Activated CD4-positive, alpha-beta T cell treated with anti-CD3 and anti-CD28 coated beads, Interleukin-2, amount 50 U/mL, for 24 hours (primary cell): ENCODE data around the gene GTF2H3.

Experiments
- DNase-seq, 2 donors: peaks; one replicate each; pipeline ENCODE4 v3.0.0-alpha.2; 2020; ENCODE audit warnings: low read depth in 1 of 2, low spot score in 1 of 2

GTF2H3 gene

DNA sequence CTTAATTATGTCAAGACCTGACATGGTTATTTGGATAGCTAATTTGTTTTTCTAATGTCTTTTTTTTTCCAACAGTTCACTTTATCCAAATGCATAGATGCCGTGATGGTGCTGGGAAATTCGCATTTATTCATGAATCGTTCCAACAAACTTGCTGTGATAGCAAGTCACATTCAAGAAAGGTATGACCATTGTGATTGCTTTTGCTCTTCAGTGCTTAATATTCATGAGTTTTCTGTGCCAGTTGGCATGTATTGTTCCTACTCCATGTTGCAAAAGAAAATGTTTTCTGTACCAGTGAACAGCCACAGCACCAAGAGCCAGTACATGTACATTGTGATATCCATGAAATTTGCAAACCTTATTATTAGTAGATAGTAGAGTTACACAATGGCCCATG is 11.8 kb downstream of the GTF2H3 start:
- no peak for DNase-seq

DNA sequence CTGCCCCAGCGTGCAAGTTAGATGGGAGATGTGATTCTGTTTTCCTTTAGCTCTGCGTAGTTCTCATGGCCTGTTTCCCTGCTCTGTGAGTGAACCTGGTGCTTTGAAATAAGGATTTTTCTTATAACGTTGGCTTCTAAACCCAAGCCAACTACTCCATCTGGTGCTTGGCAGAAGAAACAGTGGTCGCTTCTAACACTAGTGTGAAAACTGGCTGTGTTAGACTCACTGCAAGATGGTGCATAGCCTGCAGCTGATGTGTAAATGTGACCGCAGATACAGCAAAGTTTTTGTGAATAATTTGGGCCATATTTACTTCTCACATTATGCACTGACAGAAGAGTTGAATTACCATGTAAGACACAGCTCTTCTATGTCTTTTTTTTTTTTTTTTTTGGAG is 12.2 kb downstream of the GTF2H3 start:
- DNase-seq, result no peak

DNA sequence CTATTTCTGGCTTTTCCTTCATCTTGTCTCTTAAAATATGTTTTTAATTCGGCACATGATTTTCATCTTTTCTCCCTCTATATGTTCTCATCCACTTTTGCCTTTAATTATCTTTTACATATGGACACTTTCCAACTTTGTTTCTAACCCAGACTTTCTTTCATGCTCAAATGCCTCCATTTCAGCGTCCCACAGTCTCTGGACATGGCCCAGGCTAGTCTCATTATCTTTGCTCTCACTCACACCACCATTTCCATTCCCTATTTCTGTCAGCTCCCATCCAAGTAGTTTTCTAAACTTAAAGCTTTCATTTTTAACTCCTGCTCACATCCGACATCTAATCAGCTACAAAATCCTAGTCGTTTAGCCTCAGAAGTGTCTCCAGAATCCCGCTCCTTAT is 14.8 kb downstream of the GTF2H3 start:
- no peak for DNase-seq

DNA sequence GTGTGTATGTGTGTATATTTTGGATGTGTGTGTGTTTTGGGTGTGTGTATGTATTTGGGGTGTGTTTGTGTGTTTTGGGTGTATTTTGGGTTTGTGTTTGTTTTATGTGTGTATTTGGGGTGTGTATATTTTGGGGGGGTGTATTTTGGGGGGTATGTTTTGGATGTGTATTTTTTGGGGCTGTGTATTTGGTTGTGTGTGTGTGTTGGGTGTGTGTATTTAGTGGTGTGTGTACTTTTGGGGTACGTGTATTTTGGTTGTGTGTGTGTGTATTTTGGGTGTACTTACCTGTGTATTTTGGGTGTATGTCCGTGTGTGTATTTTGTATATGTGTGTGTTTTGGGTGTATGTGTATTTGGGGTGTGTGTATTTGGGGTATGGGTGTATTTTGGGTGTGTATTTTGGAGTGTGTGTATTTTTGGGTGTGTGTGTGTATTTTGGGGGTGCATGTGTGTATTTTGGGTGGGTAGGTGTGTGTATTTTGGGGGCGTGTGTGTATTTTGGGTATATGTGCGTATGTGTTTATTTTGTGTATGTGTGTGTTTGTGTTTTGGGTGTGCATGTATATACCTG is 20.6 kb downstream of the GTF2H3 start:
- DNase-seq, result no peak

DNA sequence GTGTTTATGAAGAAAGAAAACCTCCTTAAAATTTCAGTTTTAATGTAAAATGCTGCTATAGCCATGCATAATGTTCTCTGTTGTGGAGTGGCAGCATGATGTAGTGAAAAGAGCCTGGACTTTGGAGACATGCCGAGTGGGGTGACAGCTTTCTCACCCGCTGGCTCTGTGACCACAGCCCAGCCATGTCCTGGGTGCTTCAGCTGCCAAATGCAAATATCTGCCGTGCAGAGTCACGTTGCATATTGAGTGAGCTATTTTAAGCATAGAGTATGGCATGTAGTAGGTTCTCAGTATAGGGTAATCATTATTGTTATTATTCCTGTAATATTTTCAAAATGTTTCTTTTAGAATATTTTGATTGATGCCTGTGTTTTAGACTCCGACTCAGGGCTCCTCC is 21.8 kb downstream of the GTF2H3 start:
- no peak for DNase-seq

DNA sequence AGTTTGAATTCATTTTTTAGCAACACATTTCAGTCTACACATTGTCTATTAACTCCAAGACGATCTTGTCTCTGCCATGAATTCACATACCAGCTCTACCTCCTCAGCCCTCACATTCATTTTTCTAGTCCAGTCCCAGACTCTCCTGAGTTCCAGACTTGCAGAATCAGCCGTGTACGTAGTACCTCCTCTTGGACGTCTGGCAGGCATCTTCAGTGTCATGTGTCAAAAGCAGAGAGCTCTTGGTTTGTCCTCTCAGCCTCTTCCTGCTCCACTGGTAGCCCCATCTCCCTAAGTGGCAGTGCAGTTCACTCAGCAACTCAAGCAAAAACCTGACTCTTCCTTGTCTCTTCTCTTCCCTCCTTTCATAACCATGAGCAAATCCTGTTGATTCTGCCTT is 22.8 kb downstream of the GTF2H3 start:
- DNase-seq, result no peak

DNA sequence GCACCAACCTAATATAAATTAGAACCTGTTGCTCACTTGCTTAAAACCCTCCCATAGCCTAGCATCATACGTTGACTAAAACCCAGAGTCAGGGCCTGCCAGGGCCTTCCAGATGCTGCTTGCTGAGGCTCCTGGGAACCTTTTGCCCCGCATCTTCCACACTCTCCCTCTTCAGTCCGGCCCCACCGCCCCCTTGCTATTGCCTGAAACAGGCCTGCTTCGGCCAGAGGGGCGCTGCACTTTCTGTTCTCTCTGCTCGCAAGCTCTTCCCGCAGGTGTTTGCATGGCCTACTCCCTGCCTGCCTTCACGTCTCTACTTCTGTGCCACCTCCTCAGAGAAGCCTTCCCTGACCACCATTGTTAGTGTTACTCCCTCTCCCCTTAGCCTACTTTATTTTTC is 23.6 kb downstream of the GTF2H3 start:
- no peak for DNase-seq

DNA sequence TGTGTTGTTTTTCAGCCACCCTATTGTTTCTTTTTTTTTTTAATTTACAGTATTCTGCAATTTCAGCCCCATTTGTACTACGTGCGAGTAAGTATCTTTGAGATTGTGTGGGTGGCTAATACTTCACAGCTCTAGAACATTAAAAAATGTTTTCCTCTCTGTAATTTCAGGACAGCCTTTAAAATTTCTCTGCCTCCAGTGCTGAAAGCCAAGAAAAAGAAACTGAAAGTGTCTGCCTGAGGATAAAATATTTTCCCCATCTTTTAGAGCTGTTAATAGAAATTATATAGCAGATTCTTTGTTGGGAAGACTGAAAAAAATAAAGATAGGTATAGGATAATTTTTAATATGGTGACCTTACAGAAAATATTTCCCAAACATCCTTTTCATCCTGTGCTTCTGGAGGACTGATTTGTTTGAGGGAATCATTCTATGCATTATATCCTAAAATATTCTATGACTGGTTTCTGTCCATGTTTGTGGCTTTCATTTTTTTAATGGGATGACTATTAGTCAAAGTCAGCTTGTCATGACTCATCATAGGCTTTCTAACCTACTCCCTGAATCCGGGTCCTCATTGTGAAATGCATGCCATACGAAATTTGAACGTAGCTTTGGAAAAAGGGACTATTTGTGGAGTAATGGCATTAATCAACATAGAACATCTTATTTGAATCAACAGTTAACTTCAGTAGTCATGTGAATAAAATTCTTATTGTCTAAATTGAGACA is 26.5 kb downstream of the GTF2H3 start:
- DNase-seq, result no peak

DNA sequence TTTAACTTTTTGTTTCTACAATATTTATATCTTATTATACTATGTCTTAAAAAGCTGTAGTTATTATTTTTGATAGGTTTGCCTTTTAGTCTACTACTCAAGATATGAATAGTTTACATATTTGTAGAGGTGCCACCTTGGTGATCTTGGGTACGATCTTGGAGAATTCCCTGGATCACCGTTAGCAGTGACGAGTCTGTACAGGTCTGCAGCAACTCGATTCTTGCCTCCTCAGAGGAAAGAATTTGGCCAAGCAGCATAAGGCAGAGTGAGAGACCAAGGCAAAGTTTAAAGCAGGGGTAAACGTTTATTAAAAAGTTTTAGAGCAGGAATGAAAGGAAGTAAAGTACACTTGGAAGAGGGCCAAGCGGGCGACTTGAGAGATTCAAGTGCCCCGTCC is 34.1 kb downstream of the GTF2H3 start:
- DNase-seq, result no peak

DNA sequence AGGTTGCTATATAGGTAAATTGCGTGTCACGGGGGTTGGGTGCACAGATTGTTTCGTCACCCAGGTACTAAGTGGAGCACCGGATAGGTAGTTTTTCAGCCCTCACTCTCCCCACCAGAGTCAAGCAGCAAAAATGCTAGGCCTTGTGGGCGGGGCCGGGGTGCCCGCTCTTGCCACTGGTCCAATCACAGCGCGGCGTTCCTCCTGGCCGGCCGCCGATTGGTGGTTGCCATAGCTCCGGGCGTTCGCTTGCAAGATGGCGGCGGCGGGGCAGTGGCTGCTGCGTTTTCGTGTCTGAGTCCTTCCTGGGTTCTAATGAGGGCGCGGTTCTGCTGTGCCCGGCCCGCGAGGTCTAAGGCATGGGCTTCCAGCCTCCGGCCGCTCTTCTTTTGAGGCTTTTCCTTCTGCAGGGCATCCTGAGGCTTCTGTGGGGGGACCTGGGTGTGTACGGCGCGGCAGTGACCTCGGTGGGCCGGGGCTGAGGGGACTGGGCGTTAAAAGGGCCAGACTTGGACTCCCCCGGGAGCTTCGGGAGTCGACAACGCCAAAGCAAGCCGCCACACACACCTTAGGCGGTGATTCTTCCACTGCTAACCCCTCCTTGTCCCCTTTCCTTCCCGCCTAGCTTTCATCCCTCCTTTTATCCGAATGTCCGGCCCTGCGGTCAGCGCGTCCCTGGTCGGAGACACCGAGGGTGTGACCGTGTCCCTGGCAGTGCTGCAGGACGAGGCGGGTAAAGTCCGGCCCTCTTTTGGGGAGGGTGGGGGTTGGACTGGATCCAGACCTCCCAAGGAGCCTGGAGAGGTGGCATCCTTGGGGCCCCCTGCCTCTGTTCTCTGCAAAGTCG is 37.5 kb downstream of the GTF2H3 start, which contains the start of gene TCTN2:
Gene TCTN2 (plus strand): TSS at position 232 of the 847 bp plus-strand sequence. CDS start 128 bp downstream, at position 360.
- peak; percentile 80 to 88 for DNase-seq

DNA sequence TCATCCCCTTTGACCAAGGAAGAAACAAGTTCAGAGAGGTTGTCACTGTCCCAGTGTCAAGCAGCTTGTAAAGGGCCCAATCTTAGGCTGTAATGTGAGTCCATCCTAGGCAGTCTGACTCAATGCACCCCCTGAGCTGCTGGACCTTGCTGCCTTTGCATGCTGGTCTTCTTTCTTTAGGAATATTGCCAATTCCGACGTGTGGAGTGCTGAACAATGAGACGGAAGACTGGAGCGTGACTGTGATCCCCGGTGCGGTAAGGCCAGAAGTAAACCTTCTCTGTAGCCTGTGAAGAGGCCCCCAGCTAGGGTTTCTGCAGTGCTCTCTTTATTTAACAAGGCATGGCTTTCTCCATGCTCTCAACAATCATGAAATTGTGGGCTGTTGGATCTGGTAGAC is 38.2 kb downstream of the GTF2H3 start:
- no peak for DNase-seq

DNA sequence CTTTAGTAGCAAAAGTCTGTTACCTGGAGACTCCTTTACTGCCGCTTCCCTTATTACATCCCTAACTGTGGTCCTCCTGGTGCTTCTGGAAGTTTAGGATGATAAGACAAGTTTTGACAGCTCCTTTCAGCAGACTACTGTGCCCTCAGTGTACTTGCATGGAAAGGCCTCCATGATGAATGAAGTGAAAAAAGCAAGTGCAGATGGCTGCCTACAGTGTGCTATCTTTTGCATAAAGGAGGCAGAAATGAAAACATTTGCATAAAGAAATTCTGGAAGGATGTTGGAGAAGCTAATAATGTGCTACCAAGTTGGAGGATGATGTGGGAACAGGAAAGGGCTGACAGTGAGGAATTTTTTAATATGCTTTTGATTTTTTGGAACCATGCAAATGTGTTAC is 41.8 kb downstream of the GTF2H3 start:
- DNase-seq, result no peak

DNA sequence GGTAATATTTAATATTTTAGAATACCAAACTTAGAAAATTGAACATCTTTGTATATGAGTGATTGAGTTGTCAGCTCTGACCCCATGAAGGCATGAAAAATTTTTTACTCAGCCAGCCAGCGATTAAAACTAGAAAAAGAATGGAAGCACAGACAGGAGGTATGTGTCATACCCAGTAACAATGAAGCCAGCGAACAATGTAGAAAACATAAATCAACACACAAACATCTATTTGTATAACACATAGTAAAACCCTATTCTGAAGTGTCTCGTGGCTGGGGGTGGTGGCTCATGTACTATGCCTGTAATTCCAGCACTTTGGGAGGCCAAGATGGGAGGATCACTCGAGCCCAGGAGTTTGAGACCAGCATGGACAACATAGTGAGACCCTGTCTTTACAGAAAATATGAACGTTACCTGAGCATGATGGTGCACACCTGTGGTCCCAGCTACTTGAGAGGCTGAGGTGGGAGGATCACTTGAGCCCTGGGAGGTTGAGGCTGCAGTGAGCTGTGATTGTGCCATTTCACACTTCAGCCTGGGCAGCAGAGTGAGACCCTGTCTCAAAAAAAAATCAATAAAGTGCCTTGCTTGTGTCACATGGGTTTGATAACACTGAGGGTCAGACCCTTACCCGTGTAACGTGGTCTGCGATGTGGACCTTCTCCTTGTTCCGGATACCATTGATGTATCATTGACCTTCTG is 43.1 kb downstream of the GTF2H3 start:
- no peak for DNase-seq

DNA sequence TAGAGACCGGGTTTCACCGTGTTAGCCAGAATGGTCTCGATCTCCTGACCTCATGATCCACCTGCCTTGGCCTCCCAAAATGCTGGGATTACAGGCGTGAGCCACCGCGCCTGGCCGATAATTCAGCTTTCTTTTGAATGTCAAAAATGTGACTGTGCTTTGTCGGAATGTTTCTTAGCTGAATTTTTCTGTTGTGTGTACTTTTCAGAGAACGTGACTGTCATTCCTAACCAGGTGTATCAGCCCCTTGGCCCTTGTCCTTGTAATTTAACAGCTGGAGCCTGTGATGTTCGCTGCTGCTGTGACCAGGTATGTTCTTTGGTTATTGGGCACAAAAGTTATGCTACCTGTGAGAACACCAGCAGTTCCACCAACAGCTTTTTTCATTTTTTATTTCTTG is 45.4 kb downstream of the GTF2H3 start:
- DNase-seq, result no peak

DNA sequence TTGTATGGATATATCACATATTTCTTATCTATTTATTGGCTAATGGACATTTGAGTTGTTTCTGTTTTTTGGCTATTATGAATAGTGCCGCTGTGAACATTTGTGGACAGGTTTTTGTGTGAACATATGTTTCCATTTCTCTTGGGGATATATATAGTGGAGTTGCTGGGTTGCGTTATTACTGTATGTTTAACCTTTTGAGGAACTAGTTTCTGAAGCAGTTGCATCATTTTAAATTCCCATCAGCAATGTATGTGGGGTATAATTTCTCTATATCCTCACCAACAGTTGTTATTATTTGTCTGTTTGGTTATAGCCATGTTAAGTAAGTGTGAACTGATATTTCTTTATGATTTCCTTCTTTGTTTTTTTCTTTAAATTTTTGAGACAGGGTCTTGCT is 48.0 kb downstream of the GTF2H3 start:
- DNase-seq, result no peak

DNA sequence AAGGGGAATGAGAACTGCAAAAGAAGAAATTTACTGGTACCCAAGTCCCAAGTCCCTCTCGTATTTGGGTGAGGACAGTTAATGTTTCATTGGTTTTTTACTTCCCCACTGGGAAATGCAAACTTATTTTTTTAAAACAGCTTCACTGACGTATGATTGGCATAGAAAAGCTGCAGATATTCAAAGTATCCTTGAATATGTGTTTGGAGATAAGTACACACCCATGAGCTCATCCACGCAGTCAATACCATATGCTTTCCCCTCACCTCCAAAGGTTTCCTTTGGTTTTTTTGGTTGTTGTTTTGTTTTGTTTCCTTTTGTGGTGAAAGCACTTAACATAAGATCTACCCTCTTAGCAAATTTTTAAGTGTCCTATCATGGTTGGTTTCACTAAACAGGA is 50.3 kb downstream of the GTF2H3 start:
- no peak for DNase-seq

DNA sequence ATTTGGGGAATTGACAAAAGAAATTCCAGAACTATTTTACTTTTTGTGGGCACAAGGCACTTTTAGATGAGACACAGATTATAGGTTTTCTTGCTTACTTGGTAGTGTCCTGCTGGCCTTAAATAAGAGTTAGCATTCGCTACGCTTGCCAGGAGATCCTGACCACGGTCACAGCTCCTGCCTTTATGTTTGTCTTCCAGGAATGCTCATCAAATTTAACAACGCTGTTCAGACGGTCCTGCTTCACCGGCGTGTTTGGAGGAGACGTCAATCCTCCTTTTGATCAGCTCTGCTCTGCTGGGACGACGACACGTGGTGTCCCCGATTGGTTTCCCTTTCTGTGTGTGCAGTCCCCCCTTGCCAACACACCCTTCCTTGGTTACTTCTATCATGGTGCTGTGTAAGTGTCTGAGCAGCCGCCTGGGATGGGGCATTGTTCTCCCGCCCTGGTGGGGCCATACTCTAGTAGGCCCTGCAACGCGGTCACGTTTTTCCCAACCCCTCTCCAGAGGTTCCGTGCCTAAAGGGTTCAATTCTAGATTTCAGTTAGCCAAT is 53.1 kb downstream of the GTF2H3 start:
- DNase-seq, result no peak

DNA sequence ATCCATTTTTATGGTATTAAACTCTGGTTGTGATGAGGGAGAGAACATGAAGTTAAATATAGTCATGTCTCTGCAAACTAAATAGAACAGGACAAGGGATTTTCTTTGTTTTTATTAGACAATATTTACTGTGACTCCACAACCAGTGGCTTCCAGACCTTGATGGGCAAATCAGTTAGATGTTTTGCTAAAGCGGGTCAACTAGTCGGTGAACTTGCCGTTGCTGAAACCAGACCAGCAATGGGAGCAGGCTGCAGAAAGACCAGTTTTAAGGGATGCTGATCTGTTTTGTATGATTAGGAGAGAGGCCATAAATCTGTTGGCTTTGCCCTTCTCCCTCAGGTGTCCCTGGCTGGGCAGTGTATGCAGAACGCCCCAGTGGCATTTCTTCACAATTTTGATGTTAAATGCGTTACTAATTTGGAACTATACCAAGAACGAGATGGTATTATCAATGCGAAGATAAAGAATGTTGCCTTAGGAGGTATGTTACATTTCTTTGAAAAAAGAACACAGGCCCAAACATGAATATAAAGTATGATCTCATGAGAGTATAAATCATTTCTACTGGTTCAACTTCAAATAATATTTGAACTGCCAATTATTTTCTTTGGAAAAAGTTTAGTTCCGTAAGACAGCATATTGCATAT is 56.7 kb downstream of the GTF2H3 start:
- DNase-seq, result no peak

DNA sequence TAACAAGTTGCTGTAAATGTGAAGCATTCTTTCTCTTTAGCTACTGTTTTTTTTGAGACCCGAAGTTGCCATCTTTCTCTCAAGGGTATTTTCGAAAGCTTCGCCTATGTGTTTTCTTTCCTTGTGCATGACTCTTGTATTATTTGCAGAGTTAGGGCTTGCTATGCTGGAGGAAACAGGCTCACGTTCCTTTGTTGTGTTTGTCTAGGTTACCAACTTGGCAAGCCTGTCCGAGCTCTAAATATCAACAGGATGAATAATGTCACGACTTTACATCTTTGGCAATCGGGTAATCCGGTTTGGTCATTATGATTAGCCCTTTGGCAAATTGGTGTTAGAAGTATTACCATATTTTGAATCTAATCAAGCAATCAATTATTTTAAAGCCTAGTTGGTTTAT is 62.6 kb downstream of the GTF2H3 start:
- no peak for DNase-seq

DNA sequence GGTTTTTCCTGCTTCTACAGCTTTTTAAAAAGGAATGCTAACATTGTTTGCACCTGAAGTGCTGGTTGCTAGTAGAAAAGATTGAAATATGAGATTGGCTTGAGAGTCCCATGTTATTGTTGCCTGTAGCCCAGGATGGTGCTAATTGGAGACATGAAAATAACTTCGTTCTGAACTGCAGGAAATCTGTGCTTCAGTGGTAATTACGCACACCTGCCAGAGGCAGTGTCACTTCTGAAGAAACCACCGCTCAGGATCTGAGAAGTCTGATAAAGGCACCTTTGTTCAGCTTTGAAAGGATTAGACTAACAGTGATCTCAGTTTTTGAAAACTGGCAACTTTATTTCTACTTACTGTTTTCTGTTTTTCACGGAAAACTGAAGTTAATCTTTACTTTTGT is 63.0 kb downstream of the GTF2H3 start:
- no peak for DNase-seq

DNA sequence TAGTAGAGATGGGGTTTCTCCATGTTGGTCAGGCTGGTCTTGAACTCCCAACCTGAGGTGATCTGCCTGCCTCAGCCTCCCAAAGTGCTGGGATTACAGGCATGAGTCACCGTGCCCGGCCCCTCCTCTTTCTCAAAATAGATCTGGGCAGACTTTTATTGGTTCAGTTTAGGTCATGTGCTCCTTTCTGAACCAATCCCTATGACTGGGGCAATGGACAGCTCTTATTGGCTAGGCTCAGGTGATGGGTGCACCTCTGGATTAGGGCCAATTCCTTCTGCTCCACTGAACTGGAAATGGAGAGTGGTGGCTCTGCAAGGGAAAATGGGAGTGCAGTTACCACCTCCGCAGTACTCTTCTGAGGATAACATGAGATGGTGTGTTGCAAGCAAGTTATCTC is 72.3 kb downstream of the GTF2H3 start:
- no peak for DNase-seq
